Fibroblast of lung (primary cell): ENCODE results near the gene MYO5B. TPM values are rescaled to one million over a fixed set of nuclear protein-coding genes. Genes with fewer than 3 reads are reported as not detected.

ENCODE experiments used
- DNase-seq, 2 donors: peaks; one replicate each; pipeline versions ENCODE4 v3.0.0 to v3.0.0-alpha.2; 2010; ENCODE audit warnings: low read depth in 2 of 2
- H2AFZ ChIP-seq: 2 replicates; pipeline ENCODE4 v1.5.1; 2012; ENCODE audit warnings: low read length, control low read depth, inconsistent platforms
- H3K27ac ChIP-seq: 2 replicates; pipeline ENCODE4 v1.5.1; 2011; ENCODE audit warnings: low read length, control low read depth; ENCODE audit not compliant: insufficient read depth
- H3K27me3 ChIP-seq: 2 replicates; pipeline ENCODE4 v1.5.1; 2011; ENCODE audit warnings: mild to moderate bottlenecking, low read length; ENCODE audit not compliant: control insufficient read depth, insufficient read depth
- H3K36me3 ChIP-seq: 2 replicates; pipeline ENCODE4 v1.5.1; 2011; ENCODE audit warnings: low read length; ENCODE audit not compliant: control insufficient read depth, insufficient read depth
- H3K4me1 ChIP-seq: 2 replicates; pipeline ENCODE4 v1.5.1; 2011; ENCODE audit warnings: low read length; ENCODE audit not compliant: control insufficient read depth, insufficient read depth; ENCODE audit errors: extremely low read depth
- H3K4me2 ChIP-seq: 2 replicates; pipeline ENCODE4 v1.5.1; 2011; ENCODE audit warnings: low read length, control low read depth; ENCODE audit not compliant: insufficient read depth; ENCODE audit errors: extremely low read depth
- H3K4me3 ChIP-seq, 4 experiments: fragments of 200-600 bp in 1 of 4; sonication (generic) in 1 of 4; replicated peaks in 1 of 4; 2 replicates each; pipeline ENCODE4 v1.5.1; 2011 to 2016; ENCODE audit warnings: low read length in 4 of 4, low read depth in 3 of 4, mild to moderate bottlenecking in 3 of 4, control low read depth in 2 of 4, inconsistent platforms in 1 of 4, mixed read lengths in 1 of 4; ENCODE audit not compliant: insufficient read depth in 1 of 4; ENCODE audit errors: control extremely low read depth in 1 of 4
- H3K79me2 ChIP-seq: 2 replicates; pipeline ENCODE4 v1.5.1; 2012; ENCODE audit warnings: mild to moderate bottlenecking, low read length, inconsistent platforms; ENCODE audit not compliant: control insufficient read depth, insufficient read depth
- H3K9ac ChIP-seq: 2 replicates; pipeline ENCODE4 v1.5.1; 2011; ENCODE audit warnings: mild to moderate bottlenecking, low read length, control low read depth; ENCODE audit not compliant: insufficient read depth
- H3K9me3 ChIP-seq: 2 replicates; pipeline ENCODE4 v1.5.1; 2012; ENCODE audit warnings: low read depth, low read length; ENCODE audit not compliant: control insufficient read depth, insufficient read depth
- H4K20me1 ChIP-seq: 2 replicates; pipeline ENCODE4 v1.5.1; 2011; ENCODE audit warnings: low read length; ENCODE audit not compliant: control insufficient read depth, insufficient read depth; ENCODE audit errors: extremely low read depth
- EZH2 ChIP-seq: IDR thresholded peaks from 2 replicates; pipeline ENCODE4 v1.5.1; 2012; ENCODE audit warnings: low read length, control low read depth, mild to moderate bottlenecking; ENCODE audit errors: missing control alignments
- polyA plus RNA-seq, 2 donors: library from polyadenylated mRNA; depleted of rRNA in 1 of 2; stranded (reverse) in 1 of 2; unstranded in 1 of 2; fragments of >200 nt; gene quantifications; 2 replicates each; pipeline ENCODE4 v1.2.1, GENCODE V29; 2011 to 2012; ENCODE audit warnings: missing spikeins in 1 of 2
- total RNA-seq: library from RNA; depleted of rRNA; stranded (reverse); fragments of >200 nt; gene quantifications from 2 replicates; pipeline ENCODE4 v1.2.1, GENCODE V29; 2014
- TF ChIP-seq, protein P1 (sequence below), 2 donors: IDR thresholded peaks in 1 of 2; conservative IDR thresholded peaks in 1 of 2; 1 replicate in 1 of 2; 2 replicates in 1 of 2; pipeline ENCODE4 v1.5.1; 2011 to 2012; ENCODE audit warnings: low read length in 2 of 2, control low read depth in 1 of 2, inconsistent platforms in 1 of 2, low read depth in 1 of 2, mild to moderate bottlenecking in 1 of 2

MYO5B gene
- total and polyA plus RNA-seq, 2 donors (not counting 1 experiment from before 2014, with no cell fraction given) = under 0.01 to 0.06 TPM

DNA sequence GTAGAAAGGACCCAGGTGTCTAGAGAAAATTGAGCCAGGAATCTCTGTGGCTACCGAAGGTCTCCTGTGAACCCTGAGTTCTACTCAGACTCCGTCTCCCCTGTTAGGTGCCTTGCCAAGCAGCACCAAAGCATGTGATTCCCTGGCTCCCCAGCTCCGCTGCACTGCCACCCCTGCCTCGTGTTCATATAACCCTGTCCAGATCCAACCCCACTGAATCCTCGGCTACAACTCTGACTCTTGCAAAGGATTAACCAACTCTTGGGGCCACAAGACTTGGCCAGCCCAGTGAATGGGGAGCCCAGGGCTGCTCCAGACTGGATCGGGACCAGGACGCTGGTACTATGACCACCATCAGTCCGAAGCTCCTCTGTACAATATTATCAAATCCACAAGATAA lies 344.3 kb downstream of the MYO5B start:
- Histone ChIP-seq H3K4me2 (no peak overlapping the region), H3K4me1 (peaks cover 7% of the 10 kb centered on the region), H3K9me3 (no peaks in the 10 kb centered on the region), H3K79me2 (no peaks in the 10 kb centered on the region), H2AFZ (no peak overlapping the region), H3K4me3 (no peak overlapping the region), H3K27me3 (no peaks in the 10 kb centered on the region), H4K20me1 (no peaks in the 10 kb centered on the region), H3K36me3 (no peaks in the 10 kb centered on the region), H3K9ac (no peak overlapping the region), H3K27ac (no peak overlapping the region)
- TF ChIP-seq EZH2 = no peak
- TF ChIP-seq, protein P1, sequence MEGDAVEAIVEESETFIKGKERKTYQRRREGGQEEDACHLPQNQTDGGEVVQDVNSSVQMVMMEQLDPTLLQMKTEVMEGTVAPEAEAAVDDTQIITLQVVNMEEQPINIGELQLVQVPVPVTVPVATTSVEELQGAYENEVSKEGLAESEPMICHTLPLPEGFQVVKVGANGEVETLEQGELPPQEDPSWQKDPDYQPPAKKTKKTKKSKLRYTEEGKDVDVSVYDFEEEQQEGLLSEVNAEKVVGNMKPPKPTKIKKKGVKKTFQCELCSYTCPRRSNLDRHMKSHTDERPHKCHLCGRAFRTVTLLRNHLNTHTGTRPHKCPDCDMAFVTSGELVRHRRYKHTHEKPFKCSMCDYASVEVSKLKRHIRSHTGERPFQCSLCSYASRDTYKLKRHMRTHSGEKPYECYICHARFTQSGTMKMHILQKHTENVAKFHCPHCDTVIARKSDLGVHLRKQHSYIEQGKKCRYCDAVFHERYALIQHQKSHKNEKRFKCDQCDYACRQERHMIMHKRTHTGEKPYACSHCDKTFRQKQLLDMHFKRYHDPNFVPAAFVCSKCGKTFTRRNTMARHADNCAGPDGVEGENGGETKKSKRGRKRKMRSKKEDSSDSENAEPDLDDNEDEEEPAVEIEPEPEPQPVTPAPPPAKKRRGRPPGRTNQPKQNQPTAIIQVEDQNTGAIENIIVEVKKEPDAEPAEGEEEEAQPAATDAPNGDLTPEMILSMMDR (conservative IDR thresholded peaks at IDR 0.05 in 1 of 2, IDR thresholded peaks at IDR 0.05 in 1 of 2; ENCODE audit: low read depth in 1 of 2, low read length in 2 of 2) = no peak
- DNase-seq = no peak

DNA sequence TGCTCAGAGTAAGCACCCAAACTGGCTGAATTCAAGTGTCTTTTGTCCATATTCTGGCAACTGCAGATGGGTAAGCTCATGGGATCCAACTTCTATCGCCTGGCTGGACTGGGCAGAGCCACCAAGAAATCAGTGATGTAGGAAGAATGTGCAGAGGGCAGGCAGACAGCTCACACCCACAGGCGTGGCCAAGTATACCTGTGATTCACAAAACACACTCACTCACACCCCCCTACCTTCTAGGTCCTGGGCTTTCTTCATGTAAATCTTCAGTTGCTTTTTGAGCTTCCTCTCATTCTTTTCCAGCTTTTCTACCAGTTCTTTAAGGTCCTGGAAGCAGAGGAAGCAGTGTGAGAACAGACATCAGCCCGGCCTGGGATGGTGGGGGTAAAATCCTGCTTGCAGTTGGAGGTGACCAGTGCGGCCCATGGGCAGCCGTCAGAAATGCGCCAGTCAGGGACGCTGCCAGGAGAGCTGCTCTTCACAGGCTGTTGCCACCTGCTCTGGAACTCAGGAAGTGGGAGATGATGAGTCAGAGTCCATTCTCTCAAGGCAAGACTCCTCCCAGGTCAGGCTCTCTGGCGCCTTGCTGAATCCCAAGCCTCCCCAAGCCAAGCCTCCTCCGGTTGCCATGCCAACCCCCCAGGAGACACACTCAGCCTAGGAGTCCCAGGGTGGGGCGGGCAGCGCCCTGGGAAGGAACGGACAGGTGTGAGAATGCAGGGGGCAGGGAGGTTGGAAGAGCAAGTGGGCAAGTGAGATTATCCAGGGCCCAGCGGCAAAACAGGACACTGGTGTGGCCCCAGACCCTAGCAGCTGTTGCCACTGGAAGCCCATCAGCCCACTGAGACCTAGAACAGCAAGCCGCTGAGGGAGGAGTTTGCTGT lies 345.4 kb downstream of the MYO5B start:
- no peak overlapping the region for H3K4me3 ChIP-seq
- H3K4me2 ChIP-seq = peak overlapping the region; percentile 62
- no peaks in the 10 kb centered on the region for H4K20me1 ChIP-seq
- H3K36me3 ChIP-seq = no peaks in the 10 kb centered on the region
- H3K9ac ChIP-seq = no peak overlapping the region
- no peaks in the 10 kb centered on the region for H3K79me2 ChIP-seq
- H3K4me1 ChIP-seq = peaks cover 7% of the 10 kb centered on the region
- TF ChIP-seq EZH2 = no peak
- TF ChIP-seq, protein P1 (conservative IDR thresholded peaks at IDR 0.05 in 1 of 2, IDR thresholded peaks at IDR 0.05 in 1 of 2; ENCODE audit: low read depth in 1 of 2, low read length in 2 of 2) = no peak
- H3K27me3 ChIP-seq = no peaks in the 10 kb centered on the region
- no peaks in the 10 kb centered on the region for H3K9me3 ChIP-seq
- H2AFZ ChIP-seq = no peak overlapping the region
- DNase-seq = peak; percentile 87 to 94
- H3K27ac ChIP-seq = no peak overlapping the region

DNA sequence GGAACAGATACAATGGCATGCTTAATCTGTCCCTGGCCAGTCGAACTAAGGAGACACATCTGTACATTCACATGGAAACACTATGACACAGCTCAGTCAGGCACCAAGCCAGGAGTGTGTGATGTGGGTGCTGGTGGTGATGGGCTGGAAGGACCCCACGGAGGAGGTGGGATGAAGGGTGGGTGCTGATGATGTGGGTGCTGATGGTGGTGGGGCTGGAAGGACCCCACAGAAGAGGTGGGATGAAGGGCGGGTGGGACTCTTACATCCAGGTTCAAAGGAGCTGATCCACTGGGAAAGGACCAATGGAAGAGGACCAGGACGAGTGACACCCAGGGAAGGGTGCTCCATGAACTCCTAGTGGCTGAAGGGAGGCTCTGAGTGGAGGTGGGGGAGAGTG lies 346.8 kb downstream of the MYO5B start:
- no peak overlapping the region for H2AFZ ChIP-seq
- H3K9ac ChIP-seq = no peak overlapping the region
- no peaks in the 10 kb centered on the region for H4K20me1 ChIP-seq
- H3K36me3 ChIP-seq = no peaks in the 10 kb centered on the region
- no peak for TF ChIP-seq EZH2
- TF ChIP-seq, protein P1 (conservative IDR thresholded peaks at IDR 0.05 in 1 of 2, IDR thresholded peaks at IDR 0.05 in 1 of 2; ENCODE audit: low read depth in 1 of 2, low read length in 2 of 2) = no peak
- no peak overlapping the region for H3K4me3 ChIP-seq
- DNase-seq = no peak
- no peaks in the 10 kb centered on the region for H3K79me2 ChIP-seq
- no peaks in the 10 kb centered on the region for H3K27me3 ChIP-seq
- no peaks in the 10 kb centered on the region for H3K9me3 ChIP-seq
- peaks cover 7% of the 10 kb centered on the region for H3K4me1 ChIP-seq
- no peak overlapping the region for H3K27ac ChIP-seq
- H3K4me2 ChIP-seq = no peak overlapping the region
